K562 (cell line): ENCODE results near the gene FBLIM1. TPM values are rescaled to one million over a fixed set of nuclear protein-coding genes. Genes with fewer than 3 reads are reported as not detected.
A peak's percentile ranks its signal among the peaks of the same experiment; 100 is the strongest.

Experiments used
- ATAC-seq: fragments of 200-7000 bp; cut with Tn5 transposase; 3 replicates; pipeline ENCODE4 v1.9.1; 2020; ENCODE audit warnings: moderate library complexity
- BruUV-seq: library from RNA; stranded (reverse); fragments of 400-500 nt; replicated peaks from 2 replicates; lab custom pipeline; 2021; lab: Mats Ljungman, UMichigan
- CTCF ChIA-PET: fragments of 300-600 bp; formaldehyde crosslinking; extraction: SDS; loops from one replicate; lab custom pipeline; 2021; ENCODE audit warnings: low intra/inter-chr PET ratio; lab: Yijun Ruan, JAX
- POLR2A ChIA-PET: fragments of 300-600, 350-650 bp; sonication (Branson Sonifier 250); formaldehyde crosslinking; extraction: SDS; loops from one replicate; lab custom pipeline; 2021; ENCODE audit warnings: antibody characterized with exemption, inconsistent platforms; lab: Yijun Ruan, JAX
- DNase-seq, 4 experiments: peaks; one replicate each; pipeline versions ENCODE4 v3.0.0 to v3.0.0-alpha.2; 2011 to 2018; ENCODE audit warnings: low spot score in 3 of 4, mixed read lengths in 3 of 4; ENCODE audit errors: extremely low read depth in 1 of 4
- FAIRE-seq: peaks from 2 replicates; lab custom pipeline; 2011; peaks lifted over from hg19 to GRCh38; lab: Jason Lieb, UNC
- H2AFZ ChIP-seq: 2 replicates; pipeline ENCODE4 v1.6.0; 2011; ENCODE audit warnings: low read depth, low read length, control low read depth, inconsistent platforms
- H3K27ac ChIP-seq: fragments of 200-600 bp; 3 replicates; pipeline ENCODE4 v1.8.0; 2011; ENCODE audit warnings: low read depth, mild to moderate bottlenecking, control low read depth, inconsistent platforms, low read length, moderate library complexity, mixed read lengths; ENCODE audit errors: extremely low read depth
- H3K27me3 ChIP-seq, 2 experiments: fragments of 300-600 bp in 1 of 2; 2 replicates in 1 of 2; 3 replicates in 1 of 2; pipeline versions ENCODE4 v1.6.0 to v1.8.0; 2011; ENCODE audit warnings: inconsistent platforms in 2 of 2, low read length in 2 of 2, mild to moderate bottlenecking in 1 of 2, mixed read lengths in 1 of 2, moderate library complexity in 1 of 2; ENCODE audit not compliant: control insufficient read depth in 2 of 2, insufficient read depth in 2 of 2
- H3K36me3 ChIP-seq: fragments of 300-600 bp; 3 replicates; pipeline ENCODE4 v1.8.0; 2011; ENCODE audit warnings: mild to moderate bottlenecking, low read length, inconsistent platforms; ENCODE audit not compliant: control insufficient read depth, insufficient read depth
- H3K4me1 ChIP-seq, 2 experiments: fragments of 200-600 bp in 1 of 2; replicated peaks in 1 of 2; 2 replicates in 1 of 2; 3 replicates in 1 of 2; pipeline versions ENCODE4 v1.5.1 to v1.8.0; 2011; ENCODE audit warnings: inconsistent platforms in 2 of 2, low read length in 2 of 2, mild to moderate bottlenecking in 1 of 2, mixed read lengths in 1 of 2, moderate library complexity in 1 of 2; ENCODE audit not compliant: control insufficient read depth in 2 of 2, insufficient read depth in 2 of 2
- H3K4me2 ChIP-seq: 2 replicates; pipeline ENCODE4 v1.6.1; 2011; ENCODE audit warnings: low read length, control low read depth, inconsistent platforms, mixed read lengths; ENCODE audit not compliant: insufficient read depth
- H3K4me3 ChIP-seq: fragments of 200-600 bp; sonication (generic), shearing (Covaris generic); 2 replicates; pipeline ENCODE4 v1.5.1; 2016; ENCODE audit warnings: control low read depth, inconsistent platforms
- H3K79me2 ChIP-seq: fragments of 200-600 bp; 3 replicates; pipeline ENCODE4 v1.8.0; 2011; ENCODE audit warnings: low read length, inconsistent platforms; ENCODE audit not compliant: control insufficient read depth, insufficient read depth
- H3K9ac ChIP-seq, 2 experiments: 2 replicates each; pipeline versions ENCODE4 v1.6.0 to v1.6.1; 2011; ENCODE audit warnings: low read depth in 2 of 2, low read length in 2 of 2, control low read depth in 1 of 2, inconsistent platforms in 1 of 2, mild to moderate bottlenecking in 1 of 2, mixed read lengths in 1 of 2; ENCODE audit not compliant: insufficient read depth in 1 of 2
- H3K9me1 ChIP-seq: one replicate; pipeline ENCODE4 v1.6.0; 2011; ENCODE audit warnings: inconsistent platforms, mild to moderate bottlenecking, low read length, moderate library complexity; ENCODE audit not compliant: control insufficient read depth, insufficient read depth
- H3K9me3 ChIP-seq: replicated peaks from 2 replicates; pipeline ENCODE4 v1.5.1; 2011; ENCODE audit warnings: low read depth, low read length, inconsistent platforms; ENCODE audit not compliant: control insufficient read depth, insufficient read depth
- H4K20me1 ChIP-seq: replicated peaks from 2 replicates; pipeline ENCODE4 v1.6.1; 2011; ENCODE audit warnings: low read length, inconsistent platforms, mixed read lengths; ENCODE audit not compliant: control insufficient read depth, insufficient read depth
- ATF3 ChIP-seq, 2 experiments: fragments of 450-650 bp in 1 of 2; sonication (generic) in 1 of 2; formaldehyde crosslinking in 1 of 2; IDR thresholded peaks in 1 of 2; conservative IDR thresholded peaks in 1 of 2; 2 replicates each; pipeline versions ENCODE4 v1.6.1 to v1.8.1; 2016 to 2023; ENCODE audit warnings: mild to moderate bottlenecking in 2 of 2, moderate library complexity in 2 of 2, inconsistent platforms in 1 of 2, missing genetic modification reagents in 1 of 2
- L3MBTL2 ChIP-seq: fragments of 450-650 bp; IDR thresholded peaks from 2 replicates; pipeline ENCODE4 v1.6.1; 2016; ENCODE audit warnings: mild to moderate bottlenecking, moderate library complexity
- NFATC3 ChIP-seq: fragments of 450-650 bp; IDR thresholded peaks from 2 replicates; pipeline ENCODE4 v1.6.1; 2017; ENCODE audit warnings: mild to moderate bottlenecking
- RBFOX2 ChIP-seq: fragments of 200-400 bp; formaldehyde crosslinking; IDR thresholded peaks from 2 replicates; pipeline ENCODE4 v1.6.1; 2017; ENCODE audit warnings: low read depth, mild to moderate bottlenecking, low read length, moderate library complexity
- TBP ChIP-seq: optimal IDR thresholded peaks from 2 replicates; pipeline ENCODE3; 2011; ENCODE audit warnings: low read depth, low read length, improper control_type of control experiment
- ZKSCAN8 ChIP-seq: fragments of 200-800 bp; sonication (Bioruptor generic); IDR thresholded peaks from 2 replicates; pipeline ENCODE4 v1.6.1; 2016; ENCODE audit warnings: missing genetic modification characterization, missing compliant biosample characterization
- ZNF655 ChIP-seq: fragments of 250-450 bp; sonication (Bioruptor Pico); IDR thresholded peaks from 2 replicates; pipeline ENCODE4 v1.5.0; 2021
- WGBS: fragments of 100-300 bp; shearing (Covaris generic); methylation state at CpG from one replicate; pipeline ENCODE4 v1.1.6; 2016; ENCODE audit warnings: low coverage, mixed read lengths; ENCODE audit not compliant: insufficient coverage; ENCODE audit errors: missing lambda C conversion rate; 5-methylcytosine and 5-hydroxymethylcytosine counted together
- in situ Hi-C: fragments of 300-500 bp; cut with MboI; formaldehyde crosslinking; loops from 4 replicates; pipeline ENCODE4 v1.15.0; 2018; ENCODE audit warnings: inconsistent platforms, mixed read lengths
- intact Hi-C: fragments of 100-400 bp; cut with micrococcal nuclease; formaldehyde crosslinking; loops from 2 replicates; pipeline ENCODE4 v1.14.2; 2022
- polyA plus RNA-seq, 8 experiments: library from polyadenylated mRNA; depleted of rRNA in 4 of 8; stranded (reverse) in 5 of 8; unstranded in 3 of 8; fragments of >200 nt; fragmentation: Nextera tagmentation in 2 of 8; fragmentation: Illumina TruSeq in 1 of 8; extraction: Ambion mirVana in 2 of 8; extraction: Trizol in 1 of 8; gene quantifications; 2 replicates each; pipeline versions ENCODE4 v1.2.1 to v1.2.3, GENCODE V29; 2011 to 2014; ENCODE audit warnings: inconsistent platforms in 1 of 8, missing spikeins in 1 of 8
- total RNA-seq, 7 experiments: library from RNA; depleted of rRNA in 6 of 7; stranded (reverse); fragments of >200 nt in 6 of 7; fragmentation: Illumina TruSeq in 2 of 7; extraction: Trizol in 2 of 7; gene quantifications; 2 replicates each; pipeline versions ENCODE4 v1.2.1 to v1.2.3, GENCODE V29; 2011 to 2021; ENCODE audit warnings: low replicate concordance in 1 of 7
- TF ChIP-seq, protein P1 (sequence below): fragments of 200-800 bp; sonication (Bioruptor generic); IDR thresholded peaks from 2 replicates; pipeline ENCODE4 v1.6.1; 2016; ENCODE audit warnings: missing genetic modification characterization, missing compliant biosample characterization
- TF ChIP-seq, protein P2 (sequence below): fragments of 450-650 bp; formaldehyde crosslinking; IDR thresholded peaks from 2 replicates; pipeline ENCODE4 v1.4.0; 2020; ENCODE audit warnings: mild to moderate bottlenecking, moderate library complexity
- TF ChIP-seq, protein P3 (sequence below): IDR thresholded peaks from 2 replicates; pipeline ENCODE4 v1.6.1; 2016; ENCODE audit warnings: missing genetic modification characterization, missing compliant biosample characterization

The FBLIM1 gene
- total and polyA plus RNA-seq, 9 of the 15 experiments (the other 6 are each of a cell fraction or from before 2014, with no cell fraction given), result 0.14 to 0.24 TPM; not detected in 7

DNA sequence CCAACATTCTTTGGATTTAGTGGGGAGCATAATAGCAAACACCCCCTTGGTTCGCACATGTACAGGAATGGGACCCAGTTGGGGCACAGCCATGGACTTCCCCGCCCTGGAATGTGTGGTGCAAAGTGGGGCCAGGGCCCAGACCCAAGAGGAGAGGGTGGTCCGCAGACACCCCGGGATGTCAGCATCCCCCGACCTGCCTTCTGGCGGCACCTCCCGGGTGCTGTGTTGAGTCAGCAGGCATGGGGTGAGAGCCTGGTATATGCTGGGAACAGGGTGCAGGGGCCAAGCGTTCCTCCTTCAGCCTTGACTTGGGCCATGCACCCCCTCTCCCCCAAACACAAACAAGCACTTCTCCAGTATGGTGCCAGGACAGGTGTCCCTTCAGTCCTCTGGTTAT, 27.1 kb downstream of the FBLIM1 start:
- intact Hi-C loops, result no loop called here
- H3K36me3 ChIP-seq, result no peaks in the 10 kb centered on the region
- no peak overlapping the region for H3K4me3 ChIP-seq
- H3K27me3 ChIP-seq, result peaks cover 0 to 12% of the 10 kb centered on the region in 2 experiments; a peak in 2 of 5 replicates
- no peaks in the 10 kb centered on the region for H3K9me1 ChIP-seq
- no peaks in the 10 kb centered on the region for H3K9me3 ChIP-seq
- H3K79me2 ChIP-seq, result no peaks in the 10 kb centered on the region
- no peak overlapping the region for H3K4me2 ChIP-seq
- in situ Hi-C loops, result no loop called here
- peaks cover 7 to 12% of the 10 kb centered on the region in 2 experiments; a peak in 4 of 5 replicates for H3K4me1 ChIP-seq
- no peak overlapping the region for H3K27ac ChIP-seq
- BruUV-seq, result no TSS peak
- POLR2A ChIA-PET, result no interaction called here
- DNase-seq, result no peak
- WGBS, result 55% methylated on average over 8 of the region's 8 CpGs
- CTCF ChIA-PET, result no interaction called here
- 0 out of 4 replicates have a peak overlapping the region, but pooled peaks of 1 of the 2 experiments have one; percentile 8 for H3K9ac ChIP-seq
- H2AFZ ChIP-seq, result no peak overlapping the region
- H4K20me1 ChIP-seq, result no peaks in the 10 kb centered on the region
- ATAC-seq, result no peak
- FAIRE-seq, result no peak
- TF ChIP-seq, protein P1, sequence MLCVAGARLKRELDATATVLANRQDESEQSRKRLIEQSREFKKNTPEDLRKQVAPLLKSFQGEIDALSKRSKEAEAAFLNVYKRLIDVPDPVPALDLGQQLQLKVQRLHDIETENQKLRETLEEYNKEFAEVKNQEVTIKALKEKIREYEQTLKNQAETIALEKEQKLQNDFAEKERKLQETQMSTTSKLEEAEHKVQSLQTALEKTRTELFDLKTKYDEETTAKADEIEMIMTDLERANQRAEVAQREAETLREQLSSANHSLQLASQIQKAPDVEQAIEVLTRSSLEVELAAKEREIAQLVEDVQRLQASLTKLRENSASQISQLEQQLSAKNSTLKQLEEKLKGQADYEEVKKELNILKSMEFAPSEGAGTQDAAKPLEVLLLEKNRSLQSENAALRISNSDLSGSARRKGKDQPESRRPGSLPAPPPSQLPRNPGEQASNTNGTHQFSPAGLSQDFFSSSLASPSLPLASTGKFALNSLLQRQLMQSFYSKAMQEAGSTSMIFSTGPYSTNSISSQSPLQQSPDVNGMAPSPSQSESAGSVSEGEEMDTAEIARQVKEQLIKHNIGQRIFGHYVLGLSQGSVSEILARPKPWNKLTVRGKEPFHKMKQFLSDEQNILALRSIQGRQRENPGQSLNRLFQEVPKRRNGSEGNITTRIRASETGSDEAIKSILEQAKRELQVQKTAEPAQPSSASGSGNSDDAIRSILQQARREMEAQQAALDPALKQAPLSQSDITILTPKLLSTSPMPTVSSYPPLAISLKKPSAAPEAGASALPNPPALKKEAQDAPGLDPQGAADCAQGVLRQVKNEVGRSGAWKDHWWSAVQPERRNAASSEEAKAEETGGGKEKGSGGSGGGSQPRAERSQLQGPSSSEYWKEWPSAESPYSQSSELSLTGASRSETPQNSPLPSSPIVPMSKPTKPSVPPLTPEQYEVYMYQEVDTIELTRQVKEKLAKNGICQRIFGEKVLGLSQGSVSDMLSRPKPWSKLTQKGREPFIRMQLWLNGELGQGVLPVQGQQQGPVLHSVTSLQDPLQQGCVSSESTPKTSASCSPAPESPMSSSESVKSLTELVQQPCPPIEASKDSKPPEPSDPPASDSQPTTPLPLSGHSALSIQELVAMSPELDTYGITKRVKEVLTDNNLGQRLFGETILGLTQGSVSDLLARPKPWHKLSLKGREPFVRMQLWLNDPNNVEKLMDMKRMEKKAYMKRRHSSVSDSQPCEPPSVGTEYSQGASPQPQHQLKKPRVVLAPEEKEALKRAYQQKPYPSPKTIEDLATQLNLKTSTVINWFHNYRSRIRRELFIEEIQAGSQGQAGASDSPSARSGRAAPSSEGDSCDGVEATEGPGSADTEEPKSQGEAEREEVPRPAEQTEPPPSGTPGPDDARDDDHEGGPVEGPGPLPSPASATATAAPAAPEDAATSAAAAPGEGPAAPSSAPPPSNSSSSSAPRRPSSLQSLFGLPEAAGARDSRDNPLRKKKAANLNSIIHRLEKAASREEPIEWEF (CRISPR knock-in tag), result no peak
- TF ChIP-seq ZNF655 (CRISPR knock-in tag) (no peak), TBP (no peak), ATF3 (IDR thresholded peaks at IDR 0.05) (no peak), ATF3 (CRISPR knock-in tag; conservative IDR thresholded peaks at IDR 0.05) (no peak), L3MBTL2 (no peak), NFATC3 (no peak), ZKSCAN8 (no peak), RBFOX2 (no peak)
- TF ChIP-seq, protein P2, sequence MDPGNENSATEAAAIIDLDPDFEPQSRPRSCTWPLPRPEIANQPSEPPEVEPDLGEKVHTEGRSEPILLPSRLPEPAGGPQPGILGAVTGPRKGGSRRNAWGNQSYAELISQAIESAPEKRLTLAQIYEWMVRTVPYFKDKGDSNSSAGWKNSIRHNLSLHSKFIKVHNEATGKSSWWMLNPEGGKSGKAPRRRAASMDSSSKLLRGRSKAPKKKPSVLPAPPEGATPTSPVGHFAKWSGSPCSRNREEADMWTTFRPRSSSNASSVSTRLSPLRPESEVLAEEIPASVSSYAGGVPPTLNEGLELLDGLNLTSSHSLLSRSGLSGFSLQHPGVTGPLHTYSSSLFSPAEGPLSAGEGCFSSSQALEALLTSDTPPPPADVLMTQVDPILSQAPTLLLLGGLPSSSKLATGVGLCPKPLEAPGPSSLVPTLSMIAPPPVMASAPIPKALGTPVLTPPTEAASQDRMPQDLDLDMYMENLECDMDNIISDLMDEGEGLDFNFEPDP (CRISPR knock-in tag), result no peak
- TF ChIP-seq, protein P3, sequence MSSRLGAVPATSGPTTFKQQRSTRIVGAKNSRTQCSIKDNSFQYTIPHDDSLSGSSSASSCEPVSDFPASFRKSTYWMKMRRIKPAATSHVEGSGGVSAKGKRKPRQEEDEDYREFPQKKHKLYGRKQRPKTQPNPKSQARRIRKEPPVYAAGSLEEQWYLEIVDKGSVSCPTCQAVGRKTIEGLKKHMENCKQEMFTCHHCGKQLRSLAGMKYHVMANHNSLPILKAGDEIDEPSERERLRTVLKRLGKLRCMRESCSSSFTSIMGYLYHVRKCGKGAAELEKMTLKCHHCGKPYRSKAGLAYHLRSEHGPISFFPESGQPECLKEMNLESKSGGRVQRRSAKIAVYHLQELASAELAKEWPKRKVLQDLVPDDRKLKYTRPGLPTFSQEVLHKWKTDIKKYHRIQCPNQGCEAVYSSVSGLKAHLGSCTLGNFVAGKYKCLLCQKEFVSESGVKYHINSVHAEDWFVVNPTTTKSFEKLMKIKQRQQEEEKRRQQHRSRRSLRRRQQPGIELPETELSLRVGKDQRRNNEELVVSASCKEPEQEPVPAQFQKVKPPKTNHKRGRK, result no peak
